Neuronal stem cell (in vitro differentiated cells): ENCODE results near the gene MED12L.

Experiments
- DNase-seq: peaks from one replicate; pipeline ENCODE4 v3.0.0-alpha.2; 2013; ENCODE audit warnings: low spot score
- H2AFZ ChIP-seq: one replicate; pipeline ENCODE4 v1.6.1; 2013; ENCODE audit warnings: mild to moderate bottlenecking, low read length, inconsistent platforms
- H2AK5ac ChIP-seq: 2 replicates; pipeline ENCODE4 v1.6.1; 2013; ENCODE audit warnings: low read depth, mild to moderate bottlenecking, inconsistent platforms, low read length, moderate library complexity, mixed read lengths
- H2BK120ac ChIP-seq: 2 replicates; pipeline ENCODE4 v1.6.1; 2013; ENCODE audit warnings: low read depth, mild to moderate bottlenecking, inconsistent platforms, low read length, moderate library complexity, mixed read lengths
- H2BK12ac ChIP-seq: one replicate; pipeline ENCODE4 v1.6.1; 2013; ENCODE audit warnings: low read length, inconsistent platforms
- H2BK15ac ChIP-seq: 2 replicates; pipeline ENCODE4 v1.6.1; 2013; ENCODE audit warnings: mild to moderate bottlenecking, low read length, inconsistent platforms, mixed read lengths
- H2BK5ac ChIP-seq: one replicate; pipeline ENCODE4 v1.6.1; 2013; ENCODE audit warnings: inconsistent platforms, mild to moderate bottlenecking, low read length, moderate library complexity
- H3K14ac ChIP-seq: one replicate; pipeline ENCODE4 v1.6.1; 2013; ENCODE audit warnings: low read length, inconsistent platforms
- H3K18ac ChIP-seq: 2 replicates; pipeline ENCODE4 v1.6.1; 2013; ENCODE audit warnings: low read length, inconsistent platforms
- H3K23ac ChIP-seq: 2 replicates; pipeline ENCODE4 v1.6.1; 2013; ENCODE audit warnings: low read depth, mild to moderate bottlenecking, mixed read lengths, low read length, inconsistent platforms; ENCODE audit not compliant: poor library complexity
- H3K27ac ChIP-seq: replicated peaks from 3 replicates; pipeline ENCODE4 v1.5.1; 2013; ENCODE audit warnings: low read length, inconsistent platforms
- H3K27me3 ChIP-seq, 3 experiments: 2 replicates each; pipeline ENCODE4 v1.6.1; 2013; ENCODE audit warnings: low read length in 3 of 3, mild to moderate bottlenecking in 2 of 3, inconsistent platforms in 1 of 3, low read depth in 1 of 3, mixed read lengths in 1 of 3, moderate library complexity in 1 of 3; ENCODE audit not compliant: control insufficient read depth in 3 of 3, insufficient read depth in 3 of 3
- H3K36me3 ChIP-seq, 2 donors: replicated peaks in 1 of 2; 2 replicates each; pipeline ENCODE4 v1.6.1; 2013; ENCODE audit warnings: low read length in 2 of 2; ENCODE audit not compliant: control insufficient read depth in 2 of 2, insufficient read depth in 2 of 2
- H3K4ac ChIP-seq: 2 replicates; pipeline ENCODE4 v1.6.1; 2013; ENCODE audit warnings: inconsistent platforms, mild to moderate bottlenecking, low read length, moderate library complexity
- H3K4me1 ChIP-seq, 2 donors: 1 replicate in 1 of 2; 2 replicates in 1 of 2; pipeline ENCODE4 v1.6.1; 2013; ENCODE audit warnings: low read length in 2 of 2, low read depth in 1 of 2; ENCODE audit not compliant: control insufficient read depth in 2 of 2, insufficient read depth in 1 of 2
- H3K4me2 ChIP-seq: one replicate; pipeline ENCODE4 v1.6.1; 2013; ENCODE audit warnings: mild to moderate bottlenecking, low read length, inconsistent platforms; ENCODE audit not compliant: insufficient read depth, poor library complexity, severe bottlenecking
- H3K4me3 ChIP-seq, 2 donors: 2 replicates each; pipeline ENCODE4 v1.5.1; 2013; ENCODE audit warnings: low read length in 2 of 2, mild to moderate bottlenecking in 2 of 2, inconsistent platforms in 1 of 2, moderate library complexity in 1 of 2
- H3K79me1 ChIP-seq: one replicate; pipeline ENCODE4 v1.6.1; 2013; ENCODE audit warnings: low read depth, mild to moderate bottlenecking, inconsistent platforms, low read length, moderate library complexity
- H3K9ac ChIP-seq: one replicate; pipeline ENCODE4 v1.6.1; 2013; ENCODE audit warnings: mild to moderate bottlenecking, low read depth, low read length, inconsistent platforms; ENCODE audit not compliant: poor library complexity
- H3K9me3 ChIP-seq, 2 donors: replicated peaks in 1 of 2; 2 replicates each; pipeline versions ENCODE3 to v1.6.1; 2013; ENCODE audit warnings: low read length in 2 of 2, mild to moderate bottlenecking in 2 of 2, inconsistent platforms in 1 of 2, low read depth in 1 of 2, mixed read lengths in 1 of 2, moderate library complexity in 1 of 2; ENCODE audit not compliant: control insufficient read depth in 2 of 2, insufficient read depth in 1 of 2
- H4K8ac ChIP-seq: one replicate; pipeline ENCODE4 v1.6.1; 2013; ENCODE audit warnings: low read depth, mild to moderate bottlenecking, inconsistent platforms, low read length, moderate library complexity
- H4K91ac ChIP-seq: one replicate; pipeline ENCODE4 v1.6.1; 2013; ENCODE audit warnings: low read length, low read depth, mild to moderate bottlenecking, inconsistent platforms; ENCODE audit not compliant: poor library complexity
- WGBS, 2 donors: extraction: QIAGEN DNeasy Blood & Tissue Kit; methylation state at CpG; one replicate each; pipeline ENCODE4 v1.1.7; 2013; ENCODE audit warnings: missing lambda C conversion rate in 2 of 2, mixed read lengths in 1 of 2; ENCODE audit not compliant: insufficient read length in 2 of 2, insufficient replicate concordance in 1 of 2; ENCODE audit errors: extremely low coverage in 2 of 2; 5-methylcytosine and 5-hydroxymethylcytosine counted together

Gene MED12L

DNA sequence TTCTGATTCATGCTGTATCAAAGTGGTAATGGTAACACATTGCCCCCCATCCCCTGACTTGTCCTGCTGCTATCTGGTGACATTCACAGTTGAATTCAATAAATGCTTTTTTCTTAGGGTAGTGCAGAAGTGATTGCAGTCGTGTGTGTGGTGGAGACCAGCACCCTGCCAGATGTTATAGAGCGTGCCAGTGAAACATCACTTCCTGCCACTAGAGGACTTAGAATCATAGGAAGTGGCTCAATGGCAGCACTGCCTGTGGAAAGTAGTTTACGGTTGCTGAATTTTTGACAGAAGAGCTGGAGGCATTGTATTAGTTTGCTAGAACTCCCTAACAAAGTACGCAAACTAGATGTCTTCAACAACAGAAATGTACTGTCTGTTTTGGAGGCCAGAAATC is 336.5 kb downstream of the MED12L start:
- Histone ChIP-seq H2BK5ac (no peak overlapping the region), H3K27ac (no peak overlapping the region), H3K18ac (no peak overlapping the region), H4K8ac (no peak overlapping the region), H3K36me3 (peaks cover 0 to 5% of the 10 kb centered on the region in 2 donors), H2BK15ac (no peak overlapping the region), H3K4ac (no peak overlapping the region), H3K27me3 (no peaks in the 10 kb centered on the region), H3K9ac (no peak overlapping the region), H3K79me1 (no peaks in the 10 kb centered on the region), H3K23ac (no peak overlapping the region), H3K4me3 (no peak overlapping the region), H4K91ac (no peak overlapping the region), H3K4me1 (peaks cover 0 to 2% of the 10 kb centered on the region in 2 donors), H3K9me3 (no peaks in the 10 kb centered on the region), H2BK120ac (no peak overlapping the region), H3K14ac (no peak overlapping the region), H2AFZ (no peak overlapping the region), H3K4me2 (no peak overlapping the region), H2BK12ac (no peak overlapping the region), H2AK5ac (no peak overlapping the region)
- no peak for DNase-seq
- no CpG with 5 or more reads among the region's 4 CpGs for WGBS, 2 donors

DNA sequence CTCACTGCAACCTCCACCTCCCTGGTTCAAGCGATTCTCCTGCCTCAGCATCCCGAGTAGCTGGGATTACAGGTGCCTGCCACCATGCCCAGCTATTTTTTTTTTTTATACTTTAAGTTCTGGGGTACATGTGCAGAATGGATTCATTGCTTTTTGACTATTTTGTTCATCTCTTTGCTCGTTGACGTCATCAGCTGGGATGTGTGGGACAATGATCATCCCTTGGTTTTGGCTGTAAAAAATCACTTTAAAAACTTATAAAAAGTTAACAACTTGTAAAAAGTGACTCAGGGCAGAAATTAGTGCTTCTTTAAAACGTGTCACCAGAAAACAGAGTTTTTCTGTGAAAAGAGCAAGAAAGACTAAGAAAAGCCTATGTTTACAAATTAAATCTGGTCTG is 337.6 kb downstream of the MED12L start:
- Histone ChIP-seq H2BK15ac (no peak overlapping the region), H2BK5ac (no peak overlapping the region)

DNA sequence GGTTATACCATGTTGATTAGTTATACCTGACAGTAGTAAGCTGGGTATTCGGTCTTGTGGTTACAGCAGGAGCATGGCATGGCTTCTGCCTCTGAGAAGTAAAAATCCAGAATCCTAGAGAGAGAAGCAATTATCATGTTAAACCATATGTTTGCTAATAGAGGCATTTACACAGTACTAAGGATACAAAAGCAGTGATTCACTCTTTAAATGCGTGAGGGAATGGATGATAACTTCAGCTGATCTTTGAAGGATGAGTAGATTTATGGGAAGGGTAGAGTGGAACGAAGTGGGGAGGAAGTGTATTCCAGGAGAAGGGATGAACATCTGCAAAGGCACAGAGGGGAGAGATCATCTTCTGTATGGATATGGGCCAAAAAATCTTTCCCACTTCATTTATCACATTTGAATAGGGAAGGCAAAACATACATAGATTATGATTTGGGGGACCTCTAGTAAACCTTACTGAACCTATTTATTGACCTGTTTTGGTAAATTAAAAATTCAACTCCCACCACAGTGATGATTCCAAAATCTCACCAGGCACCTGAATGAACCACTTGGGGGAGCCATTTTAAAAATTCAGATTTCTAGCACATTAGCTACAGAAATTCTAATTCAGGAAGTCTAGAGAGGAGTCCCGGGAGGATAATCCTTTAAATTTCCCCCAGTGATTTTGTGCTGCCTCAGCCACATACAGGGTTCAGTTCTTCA is 340.3 kb downstream of the MED12L start:
- Histone ChIP-seq H3K23ac (no peak overlapping the region), H2BK5ac (no peak overlapping the region), H3K4me2 (no peak overlapping the region), H3K9me3 (no peaks in the 10 kb centered on the region), H3K79me1 (no peaks in the 10 kb centered on the region), H2BK12ac (no peak overlapping the region), H2BK120ac (no peak overlapping the region), H4K91ac (no peak overlapping the region), H2AK5ac (no peak overlapping the region), H3K4me1 (peaks cover 0 to 2% of the 10 kb centered on the region in 2 donors), H3K4ac (no peak overlapping the region), H3K36me3 (peaks cover 0 to 7% of the 10 kb centered on the region in 2 donors), H4K8ac (no peak overlapping the region), H3K18ac (no peak overlapping the region), H3K4me3 (no peak overlapping the region), H3K14ac (no peak overlapping the region), H3K27me3 (no peaks in the 10 kb centered on the region), H3K27ac (no peak overlapping the region), H2BK15ac (no peak overlapping the region), H2AFZ (no peak overlapping the region), H3K9ac (no peak overlapping the region)
- 100% methylated on average over 1 of the region's 4 CpGs; no CpG with 5 or more reads in 1 of the 2 donors for WGBS, 2 donors
- DNase-seq, result no peak

More for the DNA sequence above, 337.6 kb downstream of the MED12L start:
- Histone ChIP-seq H2AFZ (no peak overlapping the region), H2AK5ac (no peak overlapping the region), H3K9me3 (no peaks in the 10 kb centered on the region), H3K27ac (no peak overlapping the region), H3K4me3 (no peak overlapping the region), H3K36me3 (peaks cover 0 to 3% of the 10 kb centered on the region in 2 donors), H3K4me2 (no peak overlapping the region), H3K9ac (no peak overlapping the region), H3K14ac (no peak overlapping the region), H3K18ac (no peak overlapping the region), H3K4me1 (peaks cover 0 to 2% of the 10 kb centered on the region in 2 donors), H3K23ac (no peak overlapping the region), H3K27me3 (no peaks in the 10 kb centered on the region), H3K79me1 (no peaks in the 10 kb centered on the region), H4K91ac (no peak overlapping the region), H2BK12ac (no peak overlapping the region), H3K4ac (no peak overlapping the region), H4K8ac (no peak overlapping the region), H2BK120ac (no peak overlapping the region)
- DNase-seq, result no peak
- no CpG with 5 or more reads among the region's 5 CpGs for WGBS, 2 donors

DNA sequence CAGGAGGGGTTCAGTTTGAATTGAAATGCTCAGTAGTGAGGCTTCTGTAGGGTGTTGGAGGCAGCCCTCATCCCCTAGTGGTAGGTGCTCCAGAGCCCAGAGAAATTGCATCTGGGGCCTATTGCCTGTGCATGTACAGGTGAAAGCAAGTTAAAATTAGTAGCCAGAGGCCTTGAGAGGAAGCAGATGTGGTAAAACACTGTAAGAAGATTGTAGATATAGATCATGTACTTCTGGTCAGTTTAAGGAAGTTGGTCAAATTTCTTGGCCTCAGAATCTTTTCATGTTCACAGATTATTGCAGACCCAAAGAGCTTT is 340.8 kb downstream of the MED12L start:
- no peak overlapping the region for H2BK12ac ChIP-seq
- H4K8ac ChIP-seq, result no peak overlapping the region
- no peak overlapping the region for H3K4me3 ChIP-seq
- H3K18ac ChIP-seq, result no peak overlapping the region
- no peak overlapping the region for H3K27ac ChIP-seq
- H3K4me2 ChIP-seq, result no peak overlapping the region
- no peak overlapping the region for H3K14ac ChIP-seq
- H2BK120ac ChIP-seq, result no peak overlapping the region
- no peak overlapping the region for H4K91ac ChIP-seq
- peaks cover 0 to 2% of the 10 kb centered on the region in 2 donors for H3K4me1 ChIP-seq
- H3K36me3 ChIP-seq, result peaks cover 0 to 7% of the 10 kb centered on the region in 2 donors
- no peaks in the 10 kb centered on the region for H3K27me3 ChIP-seq
- H2AFZ ChIP-seq, result no peak overlapping the region
- no peak for DNase-seq
- no peak overlapping the region for H2BK5ac ChIP-seq
- H3K4ac ChIP-seq, result no peak overlapping the region
- no peaks in the 10 kb centered on the region for H3K9me3 ChIP-seq
- H3K23ac ChIP-seq, result no peak overlapping the region
- H2AK5ac ChIP-seq, result no peak overlapping the region
- H3K79me1 ChIP-seq, result no peaks in the 10 kb centered on the region
- no peak overlapping the region for H2BK15ac ChIP-seq
- no peak overlapping the region for H3K9ac ChIP-seq
